SK-N-SH (cell line): ENCODE data around the gene NIT1. TPM values are rescaled to one million over a fixed set of nuclear protein-coding genes. Genes with fewer than 3 reads are reported as not detected.

Experiments used
- CTCF ChIA-PET: fragments of 300-600, 350-600 bp; formaldehyde crosslinking; extraction: SDS; loops from one replicate; lab custom pipeline; 2021; lab: Yijun Ruan, JAX
- POLR2A ChIA-PET: fragments of 350-600 bp; sonication (Branson Sonifier 250); formaldehyde crosslinking; extraction: SDS; loops from one replicate; lab custom pipeline; 2020; ENCODE audit warnings: antibody characterized with exemption, inconsistent platforms; lab: Yijun Ruan, JAX
- DNase-seq: peaks from one replicate; pipeline ENCODE4 v3.0.0; 2012
- H2AFZ ChIP-seq: fragments of 200-600 bp; sonication (generic); 2 replicates; pipeline ENCODE4 v1.8.1; 2016; ENCODE audit warnings: antibody characterized with exemption, mild to moderate bottlenecking, low read depth
- H3F3A ChIP-seq: fragments of 200-600 bp; sonication (generic); replicated peaks from 2 replicates; pipeline ENCODE3; 2016; ENCODE audit warnings: antibody characterized with exemption, mild to moderate bottlenecking; ENCODE audit not compliant: insufficient read depth
- H3K27ac ChIP-seq, 2 experiments: fragments of 200-500 bp in 1 of 2; fragments of 200-600 bp in 1 of 2; sonication (Bioruptor generic) in 1 of 2; sonication (generic), shearing (Covaris generic) in 1 of 2; 2 replicates each; pipeline versions ENCODE4 v1.5.1 to v1.6.1; 2014 to 2016; ENCODE audit warnings: low read depth in 2 of 2, inconsistent platforms in 1 of 2, low read length in 1 of 2, mild to moderate bottlenecking in 1 of 2, mixed read lengths in 1 of 2
- H3K27me3 ChIP-seq: fragments of 200-600 bp; sonication (generic), shearing (Covaris generic); 2 replicates; pipeline ENCODE4 v1.6.1; 2016; ENCODE audit warnings: mixed run types; ENCODE audit not compliant: insufficient read depth
- H3K36me3 ChIP-seq, 2 experiments: fragments of 200-500 bp in 1 of 2; fragments of 200-600 bp in 1 of 2; sonication (Bioruptor generic) in 1 of 2; sonication (generic) in 1 of 2; replicated peaks in 1 of 2; 2 replicates each; pipeline versions ENCODE3 to v1.5.1; 2014 to 2016; ENCODE audit warnings: low read length in 1 of 2, mild to moderate bottlenecking in 1 of 2; ENCODE audit not compliant: insufficient read depth in 2 of 2, control insufficient read depth in 1 of 2
- H3K4me1 ChIP-seq, 2 experiments: fragments of 200-500 bp in 1 of 2; fragments of 200-600 bp in 1 of 2; sonication (Bioruptor generic) in 1 of 2; sonication (generic), shearing (Covaris generic) in 1 of 2; 2 replicates each; pipeline versions ENCODE4 v1.5.1 to v1.6.1; 2014 to 2016; ENCODE audit warnings: low read depth in 1 of 2, low read length in 1 of 2, mixed run types in 1 of 2; ENCODE audit not compliant: insufficient read depth in 2 of 2, control insufficient read depth in 1 of 2
- H3K4me2 ChIP-seq: fragments of 200-600 bp; sonication (generic), shearing (Covaris generic); 2 replicates; pipeline ENCODE4 v1.6.1; 2017; ENCODE audit warnings: mixed run types
- H3K4me3 ChIP-seq, 2 experiments: fragments of 200-500 bp in 1 of 2; fragments of 200-600 bp in 1 of 2; sonication (Bioruptor generic) in 1 of 2; sonication (generic), shearing (Covaris generic) in 1 of 2; 2 replicates each; pipeline versions ENCODE4 v1.5.1 to v1.8.1; 2014 to 2016; ENCODE audit warnings: low read depth in 2 of 2, inconsistent platforms in 1 of 2, low read length in 1 of 2, mild to moderate bottlenecking in 1 of 2, mixed read lengths in 1 of 2, moderate library complexity in 1 of 2
- H3K79me2 ChIP-seq: fragments of 200-600 bp; sonication (generic); 2 replicates; pipeline ENCODE4 v1.8.1; 2017; ENCODE audit warnings: mild to moderate bottlenecking; ENCODE audit not compliant: insufficient read depth
- H3K9ac ChIP-seq: fragments of 200-600 bp; sonication (generic); 2 replicates; pipeline ENCODE4 v1.6.1; 2017; ENCODE audit warnings: mixed run types
- H3K9me2 ChIP-seq: fragments of 200-600 bp; sonication (generic); 2 replicates; pipeline ENCODE4 v1.6.1; 2017; ENCODE audit warnings: mixed run types
- H3K9me3 ChIP-seq: fragments of 200-600 bp; sonication (generic); 2 replicates; pipeline ENCODE4 v1.6.1; 2017; ENCODE audit warnings: mixed run types, mild to moderate bottlenecking, moderate library complexity
- H4K20me1 ChIP-seq: fragments of 200-600 bp; sonication (generic); 2 replicates; pipeline ENCODE4 v1.6.1; 2017; ENCODE audit warnings: mild to moderate bottlenecking, mixed run types; ENCODE audit not compliant: insufficient read depth
- EP300 ChIP-seq, 2 experiments: IDR thresholded peaks; 2 replicates each; pipeline versions ENCODE4 v1.4.0 to v1.6.1; 2012; ENCODE audit warnings: borderline replicate concordance in 1 of 2, low read depth in 1 of 2, low read length in 1 of 2
- EZH2phosphoT487 ChIP-seq: fragments of 200-600 bp; sonication (generic); IDR thresholded peaks from 2 replicates; pipeline ENCODE4 v1.6.1; 2017; ENCODE audit warnings: low read depth, mixed run types, mild to moderate bottlenecking, antibody characterized with exemption, moderate library complexity, borderline replicate concordance
- GATA2 ChIP-seq: sonication (generic); formaldehyde crosslinking; IDR thresholded peaks from 2 replicates; pipeline ENCODE4 v1.5.0; 2020; ENCODE audit warnings: mild to moderate bottlenecking, missing genetic modification reagents
- JUND ChIP-seq: IDR thresholded peaks from 2 replicates; pipeline ENCODE4 v1.4.0; 2012
- MEF2A ChIP-seq: IDR thresholded peaks from 2 replicates; pipeline ENCODE4 v1.4.0; 2012; ENCODE audit warnings: low read depth, borderline replicate concordance
- POLR2AphosphoS5 ChIP-seq: IDR thresholded peaks from 2 replicates; pipeline ENCODE4 v1.6.1; 2012; ENCODE audit warnings: low read depth, low read length
- RXRA ChIP-seq: IDR thresholded peaks from 2 replicates; pipeline ENCODE4 v1.4.0; 2012; ENCODE audit warnings: low read depth, mild to moderate bottlenecking, borderline replicate concordance
- SIN3A ChIP-seq: IDR thresholded peaks from 2 replicates; pipeline ENCODE4 v1.6.1; 2012; ENCODE audit warnings: low read depth, mild to moderate bottlenecking, low read length, moderate library complexity, borderline replicate concordance
- TAF1 ChIP-seq: IDR thresholded peaks from 2 replicates; pipeline ENCODE4 v1.6.1; 2012; ENCODE audit warnings: low read depth, mild to moderate bottlenecking, low read length, moderate library complexity, borderline replicate concordance
- YY1 ChIP-seq: IDR thresholded peaks from 2 replicates; pipeline ENCODE4 v1.4.0; 2012; ENCODE audit warnings: low read depth, mild to moderate bottlenecking
- WGBS: methylation state at CpG from one replicate; pipeline ENCODE4 v1.1.6; 2017; ENCODE audit warnings: low lambda C conversion rate; 5-methylcytosine and 5-hydroxymethylcytosine counted together
- polyA plus RNA-seq, 3 experiments: library from polyadenylated mRNA; depleted of rRNA; stranded (reverse); fragments of >200 nt; gene quantifications; 2 replicates each; pipeline ENCODE4 v1.2.3, GENCODE V29; 2012
- TF ChIP-seq, protein P1 (sequence below): IDR thresholded peaks from 2 replicates; pipeline ENCODE4; 2012
- TF ChIP-seq, protein P2 (sequence below): IDR thresholded peaks from 2 replicates; pipeline ENCODE4 v1.4.0; 2012; ENCODE audit warnings: low read depth, borderline replicate concordance
- TF ChIP-seq, protein P3 (sequence below): IDR thresholded peaks from 2 replicates; pipeline ENCODE4 v1.4.0; 2012; ENCODE audit warnings: low read depth
- TF ChIP-seq, protein P4 (sequence below): IDR thresholded peaks from 2 replicates; pipeline ENCODE4 v1.4.0; 2012; ENCODE audit warnings: low read depth, borderline replicate concordance

The NIT1 gene
- polyA plus RNA-seq, 1 of the 3 experiments (the other 2 are of a cell fraction), result 38.7 TPM

DNA sequence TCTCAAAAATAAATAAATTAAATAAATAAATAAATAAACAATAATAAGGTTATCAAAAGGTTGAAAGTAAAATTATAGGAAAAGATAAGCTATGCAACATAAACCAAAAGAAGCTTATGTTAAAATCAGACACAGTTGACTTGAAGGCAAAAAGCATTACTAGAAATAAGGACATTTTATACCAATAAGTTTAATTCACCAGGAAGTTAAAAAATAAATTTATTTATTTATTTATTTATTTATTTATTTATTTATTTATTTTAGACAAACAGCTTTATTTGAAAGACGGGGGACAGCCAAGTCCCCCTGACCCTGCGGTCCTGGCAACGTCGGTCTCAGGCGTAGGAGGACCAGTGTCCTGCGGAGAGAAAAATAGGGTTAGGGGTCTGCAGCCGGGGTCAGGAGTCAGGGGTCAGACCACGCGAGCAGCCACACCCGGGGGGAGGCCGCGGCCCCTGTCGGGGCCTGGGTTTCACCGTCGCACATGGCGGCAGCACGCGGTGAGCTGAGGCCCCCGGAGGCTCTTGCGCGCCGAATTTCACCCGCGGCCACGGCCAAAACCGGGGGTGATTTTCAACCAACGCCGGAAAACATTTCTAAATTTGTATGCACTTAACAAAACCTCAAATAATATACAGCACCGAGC, 23.0 kb downstream of the NIT1 start:
- ChIA-PET CTCF (interaction anchor here (0.9 to 1.3 kb wide), 6 partner anchors 11 to 53 kb away, joined by 3 to 5 read pairs (median 4); partner anchors contain the start of genes PPOX and UFC1), POLR2A (interaction anchor here (0.8 kb wide), 1 partner anchor 19 kb away, joined by 5 read pairs; no protein-coding TSS in a partner anchor)
- Histone ChIP-seq H3K4me1 (no peaks in the 10 kb centered on the region), H3K4me3 (no peak overlapping the region), H4K20me1 (no peaks in the 10 kb centered on the region), H3K27me3 (no peaks in the 10 kb centered on the region), H3K4me2 (no peak overlapping the region), H3K79me2 (no peaks in the 10 kb centered on the region), H3F3A (peaks cover 9% of the 10 kb centered on the region), H2AFZ (no peak overlapping the region), H3K9ac (no peak overlapping the region), H3K36me3 (no peaks in the 10 kb centered on the region), H3K9me2 (no peaks in the 10 kb centered on the region), H3K27ac (no peak overlapping the region), H3K9me3 (no peaks in the 10 kb centered on the region)
- TF ChIP-seq TAF1 (no peak), JUND (no peak), POLR2AphosphoS5 (no peak), RXRA (no peak), EZH2phosphoT487 (no peak), GATA2 (no peak), YY1 (no peak), EP300 (IDR thresholded peaks at IDR 0.05; ENCODE audit: borderline replicate concordance in 1 of 2, low read depth in 1 of 2, low read length in 1 of 2) (no peak), MEF2A (no peak), SIN3A (no peak)
- TF ChIP-seq, protein P1, sequence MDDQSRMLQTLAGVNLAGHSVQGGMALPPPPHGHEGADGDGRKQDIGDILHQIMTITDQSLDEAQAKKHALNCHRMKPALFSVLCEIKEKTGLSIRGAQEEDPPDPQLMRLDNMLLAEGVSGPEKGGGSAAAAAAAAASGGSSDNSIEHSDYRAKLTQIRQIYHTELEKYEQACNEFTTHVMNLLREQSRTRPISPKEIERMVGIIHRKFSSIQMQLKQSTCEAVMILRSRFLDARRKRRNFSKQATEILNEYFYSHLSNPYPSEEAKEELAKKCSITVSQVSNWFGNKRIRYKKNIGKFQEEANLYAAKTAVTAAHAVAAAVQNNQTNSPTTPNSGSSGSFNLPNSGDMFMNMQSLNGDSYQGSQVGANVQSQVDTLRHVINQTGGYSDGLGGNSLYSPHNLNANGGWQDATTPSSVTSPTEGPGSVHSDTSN, result no peak
- TF ChIP-seq, protein P2, sequence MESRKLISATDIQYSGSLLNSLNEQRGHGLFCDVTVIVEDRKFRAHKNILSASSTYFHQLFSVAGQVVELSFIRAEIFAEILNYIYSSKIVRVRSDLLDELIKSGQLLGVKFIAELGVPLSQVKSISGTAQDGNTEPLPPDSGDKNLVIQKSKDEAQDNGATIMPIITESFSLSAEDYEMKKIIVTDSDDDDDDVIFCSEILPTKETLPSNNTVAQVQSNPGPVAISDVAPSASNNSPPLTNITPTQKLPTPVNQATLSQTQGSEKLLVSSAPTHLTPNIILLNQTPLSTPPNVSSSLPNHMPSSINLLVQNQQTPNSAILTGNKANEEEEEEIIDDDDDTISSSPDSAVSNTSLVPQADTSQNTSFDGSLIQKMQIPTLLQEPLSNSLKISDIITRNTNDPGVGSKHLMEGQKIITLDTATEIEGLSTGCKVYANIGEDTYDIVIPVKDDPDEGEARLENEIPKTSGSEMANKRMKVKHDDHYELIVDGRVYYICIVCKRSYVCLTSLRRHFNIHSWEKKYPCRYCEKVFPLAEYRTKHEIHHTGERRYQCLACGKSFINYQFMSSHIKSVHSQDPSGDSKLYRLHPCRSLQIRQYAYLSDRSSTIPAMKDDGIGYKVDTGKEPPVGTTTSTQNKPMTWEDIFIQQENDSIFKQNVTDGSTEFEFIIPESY, result no peak
- TF ChIP-seq, protein P3, sequence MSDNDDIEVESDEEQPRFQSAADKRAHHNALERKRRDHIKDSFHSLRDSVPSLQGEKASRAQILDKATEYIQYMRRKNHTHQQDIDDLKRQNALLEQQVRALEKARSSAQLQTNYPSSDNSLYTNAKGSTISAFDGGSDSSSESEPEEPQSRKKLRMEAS, result no peak
- TF ChIP-seq, protein P4, sequence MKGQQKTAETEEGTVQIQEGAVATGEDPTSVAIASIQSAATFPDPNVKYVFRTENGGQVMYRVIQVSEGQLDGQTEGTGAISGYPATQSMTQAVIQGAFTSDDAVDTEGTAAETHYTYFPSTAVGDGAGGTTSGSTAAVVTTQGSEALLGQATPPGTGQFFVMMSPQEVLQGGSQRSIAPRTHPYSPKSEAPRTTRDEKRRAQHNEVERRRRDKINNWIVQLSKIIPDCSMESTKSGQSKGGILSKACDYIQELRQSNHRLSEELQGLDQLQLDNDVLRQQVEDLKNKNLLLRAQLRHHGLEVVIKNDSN, result no peak
- DNase-seq, result no peak
- 97% methylated on average over 19 of the region's 29 CpGs for WGBS
